ENCODE measurements around the gene ZNF791. TPM values are rescaled to one million over a fixed set of nuclear protein-coding genes. Genes with fewer than 3 reads are reported as not detected.

The ZNF791 gene
- total RNA-seq, 1 donor from 2014 or later = 15.5 TPM

GRCh38 chr19:12578641-12579040 lies 32.1 kb upstream of the ZNF791 start:
- H3K27ac Mint-ChIP-seq (ENCODE audit: unreplicated experiment) = no peak overlapping the region
- no peak for TF ChIP-seq CTCF (IDR thresholded peaks at IDR 0.05)
- peaks cover 45% of the 10 kb centered on the region for H3K9me3 Mint-ChIP-seq (ENCODE audit: low read depth)
- H3K4me3 Mint-ChIP-seq (ENCODE audit: unreplicated experiment) = no peak overlapping the region
- no peaks in the 10 kb centered on the region for H3K4me1 Mint-ChIP-seq (ENCODE audit: low read depth)
- H3K36me3 Mint-ChIP-seq (ENCODE audit: low read depth) = peaks cover 58% of the 10 kb centered on the region
- no peaks in the 10 kb centered on the region for H3K27me3 Mint-ChIP-seq (ENCODE audit: low read depth)
- DNase-seq (ENCODE audit: low spot score) = no peak

- Mint-ChIP-seq H3K27me3 (ENCODE audit: low read depth) (no peaks in the 10 kb centered on the region), H3K4me3 (ENCODE audit: unreplicated experiment) (no peak overlapping the region), H3K27ac (ENCODE audit: unreplicated experiment) (no peak overlapping the region), H3K36me3 (ENCODE audit: low read depth) (peaks cover 54% of the 10 kb centered on the region), H3K9me3 (ENCODE audit: low read depth) (peaks cover 45% of the 10 kb centered on the region), H3K4me1 (ENCODE audit: low read depth) (no peaks in the 10 kb centered on the region)
- TF ChIP-seq CTCF (IDR thresholded peaks at IDR 0.05) = no peak
- DNase-seq (ENCODE audit: low spot score) = no peak
These were observed 30.5 kb upstream of the ZNF791 start for GRCh38 chr19:12580180-12580694.

- H3K9me3 Mint-ChIP-seq (ENCODE audit: low read depth) = peaks cover 39% of the 10 kb centered on the region
- no peak overlapping the region for H3K4me3 Mint-ChIP-seq (ENCODE audit: unreplicated experiment)
- TF ChIP-seq CTCF (IDR thresholded peaks at IDR 0.05) = no peak
- peaks cover 49% of the 10 kb centered on the region for H3K36me3 Mint-ChIP-seq (ENCODE audit: low read depth)
- H3K27ac Mint-ChIP-seq (ENCODE audit: unreplicated experiment) = no peak overlapping the region
- no peaks in the 10 kb centered on the region for H3K27me3 Mint-ChIP-seq (ENCODE audit: low read depth)
- H3K4me1 Mint-ChIP-seq (ENCODE audit: low read depth) = no peaks in the 10 kb centered on the region
- DNase-seq (ENCODE audit: low spot score) = no peak
These were observed 29.6 kb upstream of the ZNF791 start for GRCh38 chr19:12581100-12581499.

GRCh38 chr19:12596485-12596884 lies 14.2 kb upstream of the ZNF791 start:
- Mint-ChIP-seq H3K36me3 (ENCODE audit: low read depth) (peaks cover 4% of the 10 kb centered on the region), H3K4me1 (ENCODE audit: low read depth) (no peaks in the 10 kb centered on the region), H3K4me3 (ENCODE audit: unreplicated experiment) (no peak overlapping the region), H3K27ac (ENCODE audit: unreplicated experiment) (no peak overlapping the region), H3K9me3 (ENCODE audit: low read depth) (no peaks in the 10 kb centered on the region), H3K27me3 (ENCODE audit: low read depth) (no peaks in the 10 kb centered on the region)
- TF ChIP-seq CTCF (IDR thresholded peaks at IDR 0.05) = no peak
- no peak for DNase-seq (ENCODE audit: low spot score)

GRCh38 chr19:12596927-12597548 lies 13.7 kb upstream of the ZNF791 start:
- DNase-seq (ENCODE audit: low spot score) = no peak
- Mint-ChIP-seq H3K27ac (ENCODE audit: unreplicated experiment) (no peak overlapping the region), H3K36me3 (ENCODE audit: low read depth) (peaks cover 4% of the 10 kb centered on the region), H3K27me3 (ENCODE audit: low read depth) (no peaks in the 10 kb centered on the region), H3K4me1 (ENCODE audit: low read depth) (no peaks in the 10 kb centered on the region), H3K4me3 (ENCODE audit: unreplicated experiment) (no peak overlapping the region), H3K9me3 (ENCODE audit: low read depth) (no peaks in the 10 kb centered on the region)
- TF ChIP-seq CTCF (IDR thresholded peaks at IDR 0.05) = no peak

Data from chondrocyte (in vitro differentiated cells).